Astrocyte of the spinal cord (primary cell): ENCODE data around the gene KMT2A.
"Not testable (repeated sequence)": the region's sequence is repeated elsewhere in the genome, so short reads cannot be mapped to it uniquely, and the experiment has no call there.

Experiments used
- DNase-seq: peaks from one replicate; pipeline ENCODE4 v3.0.0; 2011; ENCODE audit warnings: low read depth, low spot score
- H3K4me3 ChIP-seq: 2 replicates; pipeline ENCODE4 v1.5.1; 2011; ENCODE audit warnings: low read depth, mild to moderate bottlenecking, low read length, moderate library complexity
- in situ Hi-C: cut with HindIII; loops from 2 replicates; pipeline ENCODE4 v1.10.0; 2017; ENCODE audit warnings: low sequenced_read_pairs
- TF ChIP-seq, protein P1 (sequence below): IDR thresholded peaks from 2 replicates; pipeline ENCODE4 v1.5.1; 2012; ENCODE audit warnings: low read depth, mild to moderate bottlenecking, low read length, inconsistent platforms

The KMT2A gene

DNA sequence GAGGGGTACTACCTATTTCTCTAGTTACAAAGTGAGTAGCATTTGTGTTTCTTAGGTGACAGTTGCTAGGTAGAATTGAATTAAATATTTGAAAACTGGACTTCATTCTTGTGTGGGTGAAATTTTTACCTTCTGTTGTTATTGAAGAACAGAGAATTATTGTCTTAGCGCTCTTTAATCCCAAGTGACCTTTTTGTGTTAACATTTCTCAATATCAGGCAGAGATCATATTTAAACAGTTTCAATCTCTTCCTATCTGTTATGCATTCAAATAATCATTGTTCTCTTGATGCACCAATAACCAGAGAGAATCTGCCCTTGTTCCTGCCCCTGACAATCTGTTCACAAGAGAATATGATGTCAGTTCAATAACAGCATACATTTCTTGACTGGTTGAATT is 14.2 kb downstream of the KMT2A start:
- no peak overlapping the region for H3K4me3 ChIP-seq
- TF ChIP-seq, protein P1, sequence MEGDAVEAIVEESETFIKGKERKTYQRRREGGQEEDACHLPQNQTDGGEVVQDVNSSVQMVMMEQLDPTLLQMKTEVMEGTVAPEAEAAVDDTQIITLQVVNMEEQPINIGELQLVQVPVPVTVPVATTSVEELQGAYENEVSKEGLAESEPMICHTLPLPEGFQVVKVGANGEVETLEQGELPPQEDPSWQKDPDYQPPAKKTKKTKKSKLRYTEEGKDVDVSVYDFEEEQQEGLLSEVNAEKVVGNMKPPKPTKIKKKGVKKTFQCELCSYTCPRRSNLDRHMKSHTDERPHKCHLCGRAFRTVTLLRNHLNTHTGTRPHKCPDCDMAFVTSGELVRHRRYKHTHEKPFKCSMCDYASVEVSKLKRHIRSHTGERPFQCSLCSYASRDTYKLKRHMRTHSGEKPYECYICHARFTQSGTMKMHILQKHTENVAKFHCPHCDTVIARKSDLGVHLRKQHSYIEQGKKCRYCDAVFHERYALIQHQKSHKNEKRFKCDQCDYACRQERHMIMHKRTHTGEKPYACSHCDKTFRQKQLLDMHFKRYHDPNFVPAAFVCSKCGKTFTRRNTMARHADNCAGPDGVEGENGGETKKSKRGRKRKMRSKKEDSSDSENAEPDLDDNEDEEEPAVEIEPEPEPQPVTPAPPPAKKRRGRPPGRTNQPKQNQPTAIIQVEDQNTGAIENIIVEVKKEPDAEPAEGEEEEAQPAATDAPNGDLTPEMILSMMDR: no peak
- DNase-seq: no peak
- in situ Hi-C loops: no loop called here

DNA sequence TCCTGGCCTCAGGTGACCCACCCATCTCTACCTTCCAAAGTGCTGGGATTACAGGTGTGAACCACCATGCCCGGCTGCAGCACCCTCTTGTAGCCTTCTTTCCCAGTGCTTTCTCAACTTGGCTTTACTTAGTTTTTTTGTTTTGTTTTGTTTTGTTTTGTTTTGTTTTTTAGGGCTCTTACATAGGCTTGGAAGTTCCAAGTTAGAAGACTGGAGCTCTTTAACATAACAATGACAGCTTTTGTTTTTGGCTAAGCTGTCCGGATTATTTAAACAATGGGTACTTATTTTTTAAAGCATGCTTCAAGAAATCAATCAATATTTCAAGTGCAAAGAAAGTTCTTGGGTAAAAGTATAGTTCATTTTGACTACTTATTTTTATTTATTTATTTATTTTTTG is 25.9 kb downstream of the KMT2A start:
- no peak overlapping the region for H3K4me3 ChIP-seq
- TF ChIP-seq, protein P1: no peak
- DNase-seq: no peak
- in situ Hi-C loops: no loop called here

DNA sequence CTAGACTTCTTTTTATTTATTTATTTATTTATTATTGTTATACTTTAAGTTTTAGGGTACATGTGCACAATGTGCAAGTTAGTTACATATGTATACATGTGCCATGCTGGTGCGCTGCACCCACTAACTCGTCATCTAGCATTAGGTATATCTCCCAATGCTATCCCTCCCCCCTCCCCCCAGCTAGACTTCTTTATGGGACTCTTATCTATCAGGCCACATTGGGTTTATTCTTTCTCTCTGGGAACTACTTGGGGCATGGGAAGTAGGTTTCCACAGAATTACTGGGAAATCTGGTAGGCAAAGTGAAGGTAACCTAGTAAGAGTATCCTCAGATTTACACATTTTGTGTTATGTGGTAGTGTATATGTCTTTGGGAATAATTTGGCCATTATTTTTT is 32.7 kb downstream of the KMT2A start:
- in situ Hi-C loops, H3K4me3 ChIP-seq, DNase-seq: not testable (repeated sequence)

DNA sequence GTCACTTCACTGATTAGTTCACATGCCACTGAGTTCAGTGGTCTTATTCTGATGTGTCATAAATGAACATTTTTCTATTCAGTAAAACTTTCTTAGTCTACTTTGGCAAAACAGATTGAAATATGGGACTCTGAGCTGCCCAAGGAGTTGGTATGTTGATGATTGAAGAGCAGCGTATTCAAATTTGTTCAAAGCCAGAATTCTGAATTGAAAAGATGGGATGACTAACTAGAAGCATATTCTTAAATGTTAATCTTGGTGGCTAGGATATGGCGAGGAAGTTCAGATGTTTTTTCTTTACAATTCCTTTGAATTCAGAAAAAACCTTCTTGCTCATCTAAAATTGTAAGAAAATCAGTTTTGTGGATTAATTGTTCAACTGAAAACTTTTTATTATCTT is 34.7 kb downstream of the KMT2A start:
- H3K4me3 ChIP-seq: no peak overlapping the region
- TF ChIP-seq, protein P1: no peak
- DNase-seq: no peak
- in situ Hi-C loops: no loop called here

DNA sequence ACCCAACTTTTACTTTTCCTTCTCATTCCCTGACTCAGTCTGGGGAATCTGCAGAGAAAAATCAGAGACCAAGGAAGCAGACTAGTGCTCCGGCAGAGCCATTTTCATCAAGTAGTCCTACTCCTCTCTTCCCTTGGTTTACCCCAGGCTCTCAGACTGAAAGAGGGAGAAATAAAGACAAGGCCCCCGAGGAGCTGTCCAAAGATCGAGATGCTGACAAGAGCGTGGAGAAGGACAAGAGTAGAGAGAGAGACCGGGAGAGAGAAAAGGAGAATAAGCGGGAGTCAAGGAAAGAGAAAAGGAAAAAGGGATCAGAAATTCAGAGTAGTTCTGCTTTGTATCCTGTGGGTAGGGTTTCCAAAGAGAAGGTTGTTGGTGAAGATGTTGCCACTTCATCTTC is 37.2 kb downstream of the KMT2A start:
- TF ChIP-seq, protein P1: no peak
- H3K4me3 ChIP-seq: no peak overlapping the region
- in situ Hi-C loops: no loop called here
- no peak for DNase-seq

DNA sequence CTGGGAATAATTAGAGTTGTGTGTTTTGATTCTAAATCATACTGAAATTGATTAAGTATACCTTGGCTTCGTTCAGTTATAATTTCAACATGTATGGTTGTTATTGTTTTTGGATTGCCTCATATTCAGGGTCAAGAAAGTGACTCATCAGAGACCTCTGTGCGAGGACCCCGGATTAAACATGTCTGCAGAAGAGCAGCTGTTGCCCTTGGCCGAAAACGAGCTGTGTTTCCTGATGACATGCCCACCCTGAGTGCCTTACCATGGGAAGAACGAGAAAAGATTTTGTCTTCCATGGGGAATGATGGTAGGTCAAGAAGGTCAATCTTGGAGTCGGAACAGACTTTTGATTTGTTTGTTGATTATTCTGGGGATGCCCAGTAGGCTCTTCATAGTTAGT is 40.4 kb downstream of the KMT2A start:
- in situ Hi-C loops: no loop called here
- TF ChIP-seq, protein P1: no peak
- no peak for DNase-seq

DNA sequence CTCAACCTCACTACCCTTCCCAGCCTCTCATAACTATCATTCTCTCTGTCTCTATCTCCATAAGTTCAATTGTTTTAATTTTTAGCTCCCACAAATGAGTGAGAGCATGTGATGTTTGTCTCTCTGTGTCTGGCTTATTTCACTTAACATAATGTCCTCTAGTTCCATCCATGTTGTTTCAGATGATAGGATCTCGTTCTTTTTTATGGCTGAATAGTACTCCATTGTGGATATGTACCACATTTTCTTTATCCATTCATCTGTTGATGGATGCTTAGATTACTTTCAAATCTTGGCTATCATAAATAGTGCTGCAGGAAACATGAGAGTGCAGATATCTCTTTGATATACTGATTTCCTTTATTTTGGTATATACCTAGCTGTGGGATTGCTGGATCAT is 44.9 kb downstream of the KMT2A start:
- in situ Hi-C loops, H3K4me3 ChIP-seq, DNase-seq: not testable (repeated sequence)

More for the DNA sequence above, 40.4 kb downstream of the KMT2A start:
- no peak overlapping the region for H3K4me3 ChIP-seq

DNA sequence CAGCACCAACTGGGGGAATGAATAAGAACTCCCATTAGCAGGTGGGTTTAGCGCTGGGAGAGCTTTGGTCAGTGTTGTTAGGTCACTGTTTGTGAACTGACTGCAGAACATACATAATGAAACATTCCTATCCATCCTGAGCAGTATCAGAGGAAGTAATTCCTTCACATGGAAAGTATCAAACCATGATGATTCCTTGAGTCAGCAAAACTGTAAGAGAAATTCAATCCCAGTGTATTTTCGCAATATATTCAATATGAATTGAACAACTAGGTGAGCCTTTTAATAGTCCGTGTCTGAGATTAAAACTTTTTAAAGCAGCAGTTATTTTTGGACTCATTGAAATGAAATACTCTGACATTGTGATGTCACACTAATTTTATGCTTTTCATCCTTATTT is 48.1 kb downstream of the KMT2A start:
- DNase-seq: no peak
- no peak overlapping the region for H3K4me3 ChIP-seq
- TF ChIP-seq, protein P1: no peak
- in situ Hi-C loops: no loop called here
